ENCODE measurements around the gene CDK5RAP3.

DNA sequence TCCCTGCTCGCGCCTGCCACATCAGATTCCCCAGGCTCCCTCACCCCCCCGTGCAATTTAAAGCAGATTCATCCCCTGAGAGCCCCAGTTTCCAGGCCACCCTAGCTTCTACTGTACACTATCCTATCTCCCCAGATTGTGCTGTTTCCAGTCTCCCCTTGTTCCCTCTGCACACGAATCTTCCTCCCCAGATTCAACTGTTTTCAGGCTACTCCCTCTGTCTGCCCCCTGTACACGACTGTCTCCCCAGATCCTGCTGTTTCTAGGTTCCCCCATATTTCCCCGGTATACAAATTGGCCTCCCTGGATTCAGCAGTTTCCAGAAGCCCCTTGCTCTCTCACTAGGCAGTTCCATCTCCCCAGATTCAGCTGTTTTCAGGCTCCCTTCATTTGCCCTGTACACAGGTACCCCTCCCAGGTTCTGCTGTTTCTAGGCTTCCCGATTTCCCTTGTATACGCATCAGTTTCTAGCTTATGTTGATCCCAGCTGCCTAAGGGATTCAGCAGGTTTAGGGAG lies 43.7 kb downstream of the CDK5RAP3 start:
- TF ChIP-seq CTCF (IDR thresholded peaks at IDR 0.05) (no peak), RARB (CRISPR knock-in tag; IDR thresholded peaks at IDR 0.05) (no peak)
